ENCODE measurements around the gene ABI3.

The ABI3 gene

GRCh38 chr17:49269356-49269755 is 58.8 kb downstream of the ABI3 start:
- Histone ChIP-seq H3K36me3 (no peaks in the 10 kb centered on the region), H3K9me3 (no peaks in the 10 kb centered on the region), H3K4me3 (no peak overlapping the region), H3K27ac (no peak overlapping the region), H3K27me3 (peaks cover 0 to 11% of the 10 kb centered on the region in 2 donors), H3K4me1 (no peaks in the 10 kb centered on the region)
- intact Hi-C loops (cut with DNase I; ENCODE audit: low total_unique reads), result no loop called here
- TF ChIP-seq CTCF (IDR thresholded peaks at IDR 0.05), result no peak
- no peak for DNase-seq
